Posterior cingulate gyrus (tissue), 11 donors: ENCODE data around the gene ACSL4.
A peak's percentile ranks its signal among the peaks of the same experiment; 100 is the strongest.

ENCODE experiments used
- DNase-seq, 10 donors: peaks; one replicate each; pipeline versions ENCODE4 v3.0.0 to v3.0.0-alpha.2; 2020 to 2021; ENCODE audit warnings: mixed read lengths in 3 of 10
- intact Hi-C: fragments of 100-400 bp; cut with DNase I; formaldehyde crosslinking; loops from one replicate; pipeline ENCODE4 v1.15.1; 2023

ACSL4 gene

GRCh38 chrX:109622270-109622669, 110.8 kb downstream of the ACSL4 start:
- intact Hi-C loops = no loop called here
- no peak for DNase-seq

DNA sequence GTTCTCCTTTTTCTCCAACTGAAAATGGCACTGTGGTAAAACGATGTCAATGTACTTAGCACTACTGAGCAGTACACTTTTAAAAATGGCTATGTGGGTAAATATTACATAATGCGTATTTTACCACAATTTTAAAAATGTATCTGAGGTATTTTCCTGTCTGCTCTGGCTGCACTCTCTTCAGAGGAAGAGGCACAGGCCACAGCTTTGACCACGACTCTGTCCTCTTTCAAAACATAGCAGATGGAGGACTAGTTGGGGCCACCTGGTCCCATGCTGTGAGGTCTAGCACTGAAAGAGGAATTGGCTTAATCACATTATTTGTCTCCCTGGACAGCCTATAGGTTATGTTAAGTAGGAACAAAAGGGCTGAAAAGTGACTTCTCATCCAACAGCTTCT, 113.3 kb downstream of the ACSL4 start:
- DNase-seq = no peak
- intact Hi-C loops = no loop called here

DNA sequence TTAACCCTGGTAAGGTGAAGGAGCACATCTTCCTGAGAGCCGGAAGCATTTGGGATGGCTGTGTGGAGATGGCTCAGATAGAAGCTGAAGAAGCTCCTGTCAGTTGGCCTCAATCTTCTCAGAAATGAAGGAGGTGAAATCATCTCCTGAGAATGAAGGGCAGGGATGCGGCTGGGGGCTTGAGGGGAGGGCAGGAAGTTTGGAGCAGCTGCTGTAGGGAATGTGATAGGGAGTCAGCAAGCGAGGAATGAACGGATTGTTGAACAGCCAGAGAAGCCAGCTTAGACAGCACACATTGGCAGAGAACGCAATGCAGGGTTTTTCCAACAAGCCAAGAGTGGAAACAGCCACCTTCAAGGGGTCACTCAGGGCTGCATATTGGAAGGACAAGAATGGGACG, 118.1 kb downstream of the ACSL4 start:
- intact Hi-C loops = no loop called here

GRCh38 chrX:109601486-109601885, 131.6 kb downstream of the ACSL4 start:
- DNase-seq = no peak
- intact Hi-C loops = no loop called here

More for the DNA sequence above, 118.1 kb downstream of the ACSL4 start:
- DNase-seq = no peak

- intact Hi-C loops = no loop called here
- DNase-seq = peak in 8 of 10 donors; percentile 27 to 93 (median 48)
Observed at GRCh38 chrX:109600237-109600651, 132.8 kb downstream of the ACSL4 start.

GRCh38 chrX:109596015-109596414, 137.0 kb downstream of the ACSL4 start:
- intact Hi-C loops = no loop called here
- no peak for DNase-seq
